SKM-1 (cell line): ENCODE results near the gene BACE1.

Experiments
- DNase-seq: peaks from one replicate; lab custom pipeline; 2025; ENCODE audit not compliant: unreplicated experiment; lab: John Stamatoyannopoulos, UW

The BACE1 gene

GRCh38 chr11:117309310-117309709 lies 6.7 kb downstream of the BACE1 start:
- DNase-seq, result no peak

- DNase-seq, result no peak
These were observed 10.9 kb downstream of the BACE1 start for GRCh38 chr11:117305145-117305544.

GRCh38 chr11:117303646-117304315 lies 12.3 kb downstream of the BACE1 start:
- no peak for DNase-seq

DNA sequence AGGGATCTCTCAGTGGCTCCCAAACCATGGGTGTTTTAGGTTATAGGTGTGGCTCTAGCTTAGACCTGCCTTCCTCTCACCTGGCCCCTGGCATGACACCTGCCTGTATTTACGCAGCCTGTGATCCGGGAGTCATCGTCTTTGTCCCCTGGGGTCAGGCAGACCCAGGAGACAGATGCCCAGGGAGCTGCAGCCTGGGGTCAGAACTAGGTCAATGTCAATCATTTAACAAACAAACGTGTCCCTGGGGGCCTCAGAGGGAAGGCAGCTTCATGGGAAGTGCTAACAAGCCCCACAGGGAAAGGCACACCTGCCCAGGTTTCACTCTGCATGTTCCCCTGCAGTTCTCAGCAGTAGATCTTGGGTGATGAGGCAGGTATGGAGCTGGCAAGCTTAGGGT lies 13.0 kb downstream of the BACE1 start:
- DNase-seq, result no peak

DNA sequence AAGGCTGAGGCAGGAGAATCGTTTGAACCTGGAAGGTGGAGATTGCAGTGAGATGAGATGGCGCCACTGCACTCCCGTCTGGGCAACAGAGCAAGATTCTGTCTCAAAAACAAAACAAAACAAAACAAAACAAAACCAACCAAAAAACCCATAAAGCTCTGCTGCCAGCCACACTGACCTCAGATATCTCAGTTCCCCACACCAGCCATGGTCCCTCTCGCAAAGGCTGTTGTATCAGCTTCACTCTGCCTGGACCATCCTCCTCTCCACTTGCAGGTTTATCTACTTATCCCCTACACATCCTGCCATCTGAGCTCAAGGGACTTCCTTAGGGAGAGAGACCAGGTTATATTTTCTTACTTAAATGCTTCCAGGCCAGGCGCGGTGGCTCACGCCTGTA lies 13.8 kb downstream of the BACE1 start:
- DNase-seq, result no peak

GRCh38 chr11:117300773-117301172 lies 15.3 kb downstream of the BACE1 start:
- no peak for DNase-seq

DNA sequence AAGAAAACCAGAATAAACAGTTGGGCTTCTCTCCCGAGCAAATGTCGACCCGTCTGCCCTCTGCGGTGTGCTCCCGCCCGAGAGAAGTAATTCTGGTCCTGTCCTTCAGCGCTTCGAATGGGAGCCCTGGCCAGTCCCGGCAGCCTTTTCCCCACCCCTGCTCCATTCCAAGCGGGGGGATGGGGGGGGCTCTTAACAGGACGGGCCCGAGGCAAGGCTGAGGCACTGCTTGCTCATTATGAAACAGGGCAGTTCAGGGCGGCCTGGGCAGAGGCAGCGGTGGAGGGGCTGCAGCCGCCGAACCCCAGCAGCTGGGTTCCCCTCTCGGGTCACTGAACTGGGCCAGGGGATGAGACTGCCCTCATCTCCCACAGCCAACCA lies 15.8 kb downstream of the BACE1 start:
- DNase-seq, result no peak

DNA sequence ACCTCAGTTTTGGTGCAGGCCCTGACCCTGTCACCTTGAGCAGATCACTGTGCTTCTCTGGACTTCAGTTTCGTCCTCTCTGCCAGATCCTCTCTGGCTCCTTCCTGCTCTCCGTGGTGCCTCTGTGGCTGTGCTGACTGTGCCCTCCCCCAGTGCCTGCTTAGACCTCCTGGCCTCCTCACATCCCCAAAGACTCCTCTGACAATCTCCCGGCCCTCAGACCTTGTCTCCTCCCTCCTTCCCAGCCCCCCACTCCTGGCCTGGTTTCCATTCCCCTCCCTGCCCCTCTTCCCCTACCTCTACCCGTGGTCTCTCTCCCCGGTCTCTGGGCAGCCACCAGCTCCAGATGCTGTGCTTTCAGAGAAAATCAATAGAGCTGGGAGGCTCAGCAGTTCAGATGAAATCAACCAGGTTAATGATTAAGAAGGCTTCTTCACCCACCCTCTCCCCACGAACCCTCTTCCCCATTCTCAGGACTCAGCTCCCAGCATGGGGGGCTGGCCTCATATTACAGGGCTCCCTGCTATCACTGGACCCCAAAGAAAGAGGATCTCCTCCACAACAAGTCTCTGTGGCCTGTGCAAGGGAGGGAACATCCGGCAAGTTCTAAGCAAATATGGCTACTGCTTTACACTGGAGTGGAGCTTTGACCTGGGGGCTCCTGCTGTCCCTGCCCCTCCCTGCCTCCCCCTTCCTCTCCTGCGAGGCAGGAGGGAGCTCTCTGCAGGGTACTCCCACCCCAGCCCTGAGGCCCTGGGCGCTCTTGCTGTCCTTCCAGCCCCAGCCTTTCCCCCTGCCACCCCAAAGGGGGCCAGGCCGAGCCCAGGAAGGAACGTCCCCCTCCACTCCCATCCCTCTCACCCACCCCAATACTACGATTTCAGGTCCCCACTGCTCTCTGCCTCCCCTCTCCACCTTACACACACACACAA lies 16.4 kb downstream of the BACE1 start:
- no peak for DNase-seq

GRCh38 chr11:117298195-117298594 lies 17.9 kb downstream of the BACE1 start:
- DNase-seq, result no peak

GRCh38 chr11:117296881-117297280 lies 19.2 kb downstream of the BACE1 start:
- no peak for DNase-seq

- DNase-seq, result no peak
These were observed 20.5 kb downstream of the BACE1 start for GRCh38 chr11:117295438-117296137.

DNA sequence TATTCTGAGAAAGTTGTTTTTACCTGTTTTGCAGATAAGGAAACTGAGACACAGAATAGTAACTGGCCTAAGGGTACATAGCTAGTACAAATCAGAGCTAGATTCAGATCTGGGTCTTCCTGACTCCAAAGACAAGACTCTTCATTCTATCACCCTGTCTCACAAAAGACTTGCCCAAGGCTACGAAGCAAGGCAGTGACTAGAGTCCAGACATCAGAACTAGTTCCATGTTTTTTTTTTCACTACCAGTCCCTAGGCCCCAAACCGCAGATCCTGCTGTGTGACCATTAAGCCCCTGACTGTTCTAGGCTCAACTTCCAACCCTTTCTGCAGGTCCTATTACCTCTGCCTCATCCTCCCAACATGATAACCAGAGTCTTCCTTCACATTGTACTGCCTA lies 23.4 kb downstream of the BACE1 start:
- no peak for DNase-seq

GRCh38 chr11:117290809-117291396 lies 25.2 kb downstream of the BACE1 start, which contains the start of gene BACE1-AS:
BACE1-AS (plus strand) TSS chr11:117291346.
- DNase-seq, result no peak

GRCh38 chr11:117289795-117290194 lies 26.3 kb downstream of the BACE1 start:
- no peak for DNase-seq

DNA sequence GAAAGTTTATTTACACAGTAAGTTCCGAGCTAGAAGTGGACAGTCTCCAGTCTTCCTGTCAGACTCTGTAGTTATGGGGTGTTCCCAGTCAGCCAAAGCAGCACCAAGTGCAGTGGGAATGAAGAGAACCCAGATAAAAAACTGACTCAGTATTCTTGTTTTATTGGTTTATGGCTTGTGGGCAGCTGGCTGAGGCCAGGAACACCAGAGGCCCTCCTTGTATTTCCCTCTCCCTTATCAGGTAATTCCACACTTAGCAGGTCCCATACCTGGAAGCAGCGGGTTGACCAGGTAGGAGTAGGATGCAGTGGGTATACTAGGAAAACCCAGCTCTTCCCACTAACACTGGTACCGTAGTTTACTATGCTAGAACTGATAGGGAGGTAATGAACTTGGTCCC lies 28.4 kb downstream of the BACE1 start:
- DNase-seq, result no peak

DNA sequence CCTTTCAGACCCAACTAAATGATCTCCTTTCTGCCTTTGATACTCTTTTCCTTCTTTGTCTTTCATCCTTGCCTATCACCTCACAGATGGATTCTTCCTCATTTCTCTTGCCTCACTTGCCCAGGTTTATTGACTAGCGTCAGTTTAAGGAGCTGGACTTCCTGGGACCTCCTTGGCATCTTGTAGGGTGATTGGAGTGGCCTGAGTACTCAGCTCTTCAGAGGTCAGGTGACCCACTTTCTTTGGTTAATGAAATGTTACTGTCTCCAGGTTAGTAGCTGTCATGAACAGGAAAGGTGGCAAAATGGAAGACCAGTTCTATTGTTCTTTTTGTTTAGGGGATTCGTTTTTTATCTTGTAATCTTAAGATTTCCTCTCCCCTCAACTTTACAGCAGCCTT lies 29.5 kb downstream of the BACE1 start:
- DNase-seq, result no peak

GRCh38 chr11:117284053-117284452 lies 32.0 kb downstream of the BACE1 start:
- DNase-seq, result no peak

DNA sequence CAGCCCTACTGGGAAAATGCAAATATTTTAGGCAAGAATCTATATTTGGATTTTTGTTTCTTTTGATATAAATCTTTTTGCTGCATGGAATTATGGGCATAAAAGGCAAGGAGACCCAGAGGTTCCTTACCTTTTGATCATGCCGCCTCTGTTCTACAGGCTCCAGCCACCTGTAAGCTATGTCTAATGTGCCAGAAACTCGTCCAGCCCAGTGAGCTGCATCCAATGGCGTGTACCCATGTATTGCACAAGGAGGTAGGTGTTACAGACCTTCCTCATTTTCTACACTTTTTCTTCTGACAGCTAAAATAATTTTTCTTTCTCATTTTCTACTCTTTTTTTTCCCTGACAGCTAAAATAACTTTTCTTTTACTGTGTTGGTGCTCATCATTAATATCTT lies 33.1 kb downstream of the BACE1 start:
- DNase-seq, result no peak

GRCh38 chr11:117281869-117282268 lies 34.2 kb downstream of the BACE1 start:
- DNase-seq, result no peak

DNA sequence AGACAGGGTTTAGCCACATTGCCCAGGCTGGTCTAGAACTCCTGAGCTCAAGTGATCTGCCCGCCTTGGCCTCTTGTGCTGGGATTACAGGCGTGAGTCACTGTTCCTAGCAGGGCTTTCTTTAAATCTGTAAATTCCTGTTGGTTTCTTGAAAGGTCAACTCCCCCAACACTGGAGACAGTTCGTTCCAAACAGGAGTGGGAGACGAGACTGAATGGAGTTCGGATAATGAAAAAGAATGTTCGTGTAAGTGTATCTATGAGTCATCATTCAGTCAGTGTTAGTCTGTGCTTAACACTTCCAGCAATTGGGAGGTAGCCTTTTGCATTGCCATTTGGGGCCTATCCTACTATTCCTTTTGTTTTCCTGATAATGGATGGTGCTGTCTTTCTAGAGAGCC lies 34.9 kb downstream of the BACE1 start:
- DNase-seq, result no peak

DNA sequence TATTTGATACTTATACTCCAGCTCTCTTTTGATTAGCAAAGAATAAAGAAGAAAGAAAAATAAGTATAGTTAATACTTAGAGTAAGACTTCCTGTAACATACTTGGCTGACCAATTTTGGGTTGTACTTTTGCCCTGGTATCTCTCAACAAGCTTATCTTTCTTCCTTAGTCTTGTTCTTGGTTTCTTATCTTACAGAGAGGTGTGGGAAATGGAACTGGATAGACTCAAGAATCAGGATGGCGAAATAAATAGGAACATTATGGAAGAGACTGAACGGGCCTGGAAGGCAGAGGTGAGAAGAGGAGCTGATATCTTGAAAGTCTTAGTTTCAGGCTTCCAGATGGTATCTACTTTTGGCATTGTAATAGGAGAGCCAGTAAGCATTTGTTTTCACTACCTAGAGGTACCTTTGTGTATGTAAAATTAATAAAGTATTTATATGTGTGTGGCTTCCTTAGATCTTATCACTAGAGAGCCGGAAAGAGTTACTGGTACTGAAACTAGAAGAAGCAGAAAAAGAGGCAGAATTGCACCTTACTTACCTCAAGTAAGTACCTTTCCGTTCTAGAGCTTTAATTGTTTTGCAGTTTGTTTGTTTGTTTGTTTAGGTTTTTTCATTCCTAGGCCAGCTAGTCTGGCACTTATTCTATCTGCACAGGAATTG lies 36.2 kb downstream of the BACE1 start:
- no peak for DNase-seq
